Ascending aorta (tissue), 2 donors: ENCODE data around the gene RHBDL1. TPM values are rescaled to one million over a fixed set of nuclear protein-coding genes. Genes with fewer than 3 reads are reported as not detected.

Experiments used
- DNase-seq, 2 donors: peaks; one replicate each; pipeline ENCODE4 v3.0.0-alpha.2; 2019; ENCODE audit warnings: low spot score in 2 of 2
- H3K27ac ChIP-seq, 2 donors: fragments of 200-600 bp; sonication (generic); one replicate each; pipeline ENCODE4 v1.5.1; 2016 to 2017; ENCODE audit warnings: mild to moderate bottlenecking in 1 of 2
- H3K27me3 ChIP-seq: fragments of 200-600 bp; sonication (generic); one replicate; pipeline ENCODE4 v1.5.1; 2017
- H3K36me3 ChIP-seq, 2 donors: fragments of 200-600 bp; sonication (generic); one replicate each; pipeline ENCODE4 v1.5.1; 2016
- H3K4me1 ChIP-seq, 2 donors: fragments of 200-600 bp; sonication (generic); one replicate each; pipeline ENCODE4 v1.5.1; 2016 to 2017; ENCODE audit warnings: mild to moderate bottlenecking in 1 of 2
- H3K4me3 ChIP-seq, 2 donors: fragments of 200-600 bp; sonication (generic); one replicate each; pipeline ENCODE4 v1.5.1; 2016 to 2017; ENCODE audit warnings: mild to moderate bottlenecking in 1 of 2
- H3K9me3 ChIP-seq, 2 donors: fragments of 200-600 bp; sonication (generic); one replicate each; pipeline ENCODE4 v1.5.1; 2016
- intact Hi-C: fragments of 100-400 bp; cut with DNase I; formaldehyde crosslinking; loops from one replicate; pipeline ENCODE4 v1.15.1; 2023
- total RNA-seq: library from RNA; depleted of rRNA; stranded (reverse); fragments of >200 nt; gene quantifications from one replicate; pipeline ENCODE4 v1.1.0, GENCODE V29; 2016
- TF ChIP-seq, protein P1 (sequence below), 3 experiments: fragments of 200-600 bp in 2 of 3; fragments of 450-650 bp in 1 of 3; sonication (generic) in 2 of 3; IDR thresholded peaks; one replicate each; pipeline ENCODE4 v1.5.1; 2016 to 2019; ENCODE audit warnings: antibody characterized with exemption in 3 of 3, mild to moderate bottlenecking in 1 of 3, moderate library complexity in 1 of 3

RHBDL1 gene
- total RNA-seq, 1 donor from 2014 or later: 1.1 TPM

DNA sequence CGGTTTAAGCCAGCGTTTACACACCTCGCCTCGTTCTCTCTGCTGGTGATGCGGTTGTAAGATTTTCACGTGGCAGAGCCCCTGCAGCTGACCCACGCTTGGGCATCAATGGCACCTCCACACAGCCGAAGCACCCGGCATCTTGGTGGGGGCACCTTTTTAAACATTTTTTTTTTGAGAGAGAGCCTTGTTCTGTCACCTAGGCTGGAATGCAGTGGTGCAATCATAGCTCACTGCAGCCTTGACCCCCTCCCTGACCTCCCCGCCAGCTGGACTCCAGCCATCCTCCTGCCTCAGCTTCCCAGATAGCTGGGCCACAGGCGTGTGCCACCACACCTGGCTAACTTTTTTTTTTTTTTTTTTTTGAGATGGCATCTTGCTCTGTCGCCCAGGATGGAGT is 21.4 kb upstream of the RHBDL1 start:
- TF ChIP-seq, protein P1, sequence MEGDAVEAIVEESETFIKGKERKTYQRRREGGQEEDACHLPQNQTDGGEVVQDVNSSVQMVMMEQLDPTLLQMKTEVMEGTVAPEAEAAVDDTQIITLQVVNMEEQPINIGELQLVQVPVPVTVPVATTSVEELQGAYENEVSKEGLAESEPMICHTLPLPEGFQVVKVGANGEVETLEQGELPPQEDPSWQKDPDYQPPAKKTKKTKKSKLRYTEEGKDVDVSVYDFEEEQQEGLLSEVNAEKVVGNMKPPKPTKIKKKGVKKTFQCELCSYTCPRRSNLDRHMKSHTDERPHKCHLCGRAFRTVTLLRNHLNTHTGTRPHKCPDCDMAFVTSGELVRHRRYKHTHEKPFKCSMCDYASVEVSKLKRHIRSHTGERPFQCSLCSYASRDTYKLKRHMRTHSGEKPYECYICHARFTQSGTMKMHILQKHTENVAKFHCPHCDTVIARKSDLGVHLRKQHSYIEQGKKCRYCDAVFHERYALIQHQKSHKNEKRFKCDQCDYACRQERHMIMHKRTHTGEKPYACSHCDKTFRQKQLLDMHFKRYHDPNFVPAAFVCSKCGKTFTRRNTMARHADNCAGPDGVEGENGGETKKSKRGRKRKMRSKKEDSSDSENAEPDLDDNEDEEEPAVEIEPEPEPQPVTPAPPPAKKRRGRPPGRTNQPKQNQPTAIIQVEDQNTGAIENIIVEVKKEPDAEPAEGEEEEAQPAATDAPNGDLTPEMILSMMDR (IDR thresholded peaks at IDR 0.05): no peak
- intact Hi-C loops: no loop called here
- Histone ChIP-seq H3K4me1 (peaks cover 0 to 7% of the 10 kb centered on the region in 2 donors), H3K4me3 (no peak overlapping the region), H3K9me3 (no peaks in the 10 kb centered on the region), H3K27ac (no peak overlapping the region), H3K36me3 (peaks cover 4 to 7% of the 10 kb centered on the region in 2 donors), H3K27me3 (no peaks in the 10 kb centered on the region)
- DNase-seq: no peak

DNA sequence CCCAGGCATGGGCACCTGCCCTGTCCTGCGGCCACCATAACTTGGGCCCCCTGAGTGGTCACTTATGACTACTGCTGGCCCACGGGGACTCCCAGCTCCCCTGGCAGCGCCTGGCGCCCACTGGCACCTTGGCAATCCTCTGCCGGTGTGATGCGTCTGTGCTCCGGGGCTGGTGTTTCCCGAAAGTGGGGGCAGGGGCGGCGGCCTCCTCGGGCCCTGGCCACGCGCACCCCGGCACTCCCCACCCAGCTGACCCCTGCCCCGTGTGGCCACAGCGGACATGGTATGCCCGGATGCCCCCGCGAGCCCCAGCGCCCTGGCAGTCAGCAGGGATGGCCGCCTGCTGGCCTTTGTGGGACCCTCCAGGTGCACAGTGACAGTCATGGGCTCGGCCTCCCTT is 18.0 kb upstream of the RHBDL1 start:
- DNase-seq: no peak
- Histone ChIP-seq H3K9me3 (no peaks in the 10 kb centered on the region), H3K27ac (no peak overlapping the region), H3K36me3 (peaks cover 4 to 7% of the 10 kb centered on the region in 2 donors), H3K27me3 (no peaks in the 10 kb centered on the region), H3K4me3 (no peak overlapping the region), H3K4me1 (peaks cover 0 to 5% of the 10 kb centered on the region in 2 donors)
- TF ChIP-seq, protein P1 (IDR thresholded peaks at IDR 0.05): no peak
- intact Hi-C loops: no loop called here

DNA sequence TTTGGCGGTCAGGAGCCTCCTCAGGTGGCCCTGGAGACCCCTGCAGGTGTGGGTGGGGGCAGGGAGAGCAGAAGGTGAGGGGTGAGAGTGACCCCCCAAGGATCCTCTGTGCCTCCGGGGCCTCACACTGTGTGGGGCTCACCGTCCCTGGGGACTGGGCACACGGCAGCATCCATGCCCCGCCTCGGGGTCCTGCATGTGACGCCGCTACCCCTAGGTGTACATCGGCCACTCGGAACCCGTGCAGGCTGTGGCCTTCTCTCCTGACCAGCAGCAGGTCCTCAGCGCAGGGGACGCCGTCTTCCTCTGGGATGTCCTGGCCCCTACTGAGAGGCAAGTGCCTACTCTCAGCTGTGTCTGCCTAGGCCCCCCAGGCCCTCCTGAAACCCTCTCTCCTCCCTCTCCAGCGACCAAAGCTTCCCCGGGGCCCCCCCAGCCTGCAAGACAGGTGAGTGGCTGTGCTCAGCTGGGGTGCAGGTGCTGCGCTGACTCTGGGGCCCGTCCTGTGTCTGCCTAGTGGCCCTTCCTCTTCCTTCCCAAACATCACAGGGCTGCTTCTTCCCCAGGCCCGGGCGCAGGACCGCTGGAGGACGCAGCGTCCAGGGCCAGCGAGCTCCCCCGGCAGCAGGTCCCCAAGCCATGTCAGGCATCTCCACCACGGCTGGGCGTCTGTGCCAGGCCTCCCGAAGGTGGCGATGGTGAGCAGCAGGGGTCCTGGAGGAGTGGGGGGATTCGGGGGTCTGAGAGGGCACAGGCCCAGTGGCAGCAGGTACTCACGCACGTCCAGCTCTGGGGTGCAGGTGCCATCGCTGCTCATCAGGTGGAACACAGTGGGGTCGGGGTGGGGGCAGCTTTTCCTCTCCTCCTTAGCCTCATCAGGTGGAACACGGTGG is 16.5 kb upstream of the RHBDL1 start:
- intact Hi-C loops: no loop called here
- DNase-seq: no peak
- Histone ChIP-seq H3K4me3 (no peak overlapping the region), H3K36me3 (peaks cover 4 to 7% of the 10 kb centered on the region in 2 donors), H3K27ac (no peak overlapping the region), H3K9me3 (no peaks in the 10 kb centered on the region), H3K27me3 (no peaks in the 10 kb centered on the region), H3K4me1 (peaks cover 0 to 5% of the 10 kb centered on the region in 2 donors)
- TF ChIP-seq, protein P1 (IDR thresholded peaks at IDR 0.05): no peak

DNA sequence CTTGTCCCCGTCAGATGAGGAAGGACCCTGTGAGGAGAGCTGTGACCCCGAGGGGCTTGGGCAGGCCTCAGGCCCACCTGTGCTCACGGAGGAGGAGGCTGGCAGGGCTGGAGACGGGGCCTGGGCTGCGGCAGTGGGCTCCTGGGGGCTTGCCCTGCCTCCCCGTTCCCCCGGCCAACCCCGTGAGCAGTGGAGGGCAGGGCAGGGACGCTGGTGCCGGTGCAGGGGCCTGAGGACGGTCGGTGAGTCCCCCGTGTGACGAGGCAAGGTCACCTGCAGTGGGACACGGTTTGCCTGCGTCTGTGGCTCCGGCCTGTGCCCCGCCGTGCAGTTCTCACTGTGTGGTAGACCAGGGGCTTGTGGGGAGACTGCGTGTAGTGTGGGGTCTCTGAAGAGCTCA is 15.9 kb upstream of the RHBDL1 start:
- intact Hi-C loops: loop anchor here (2.0 to 10.0 kb wide), 2 partner anchors 23 to 265 kb away; partner anchors contain the start of genes METTL26 and NME4
- Histone ChIP-seq H3K36me3 (peaks cover 4 to 7% of the 10 kb centered on the region in 2 donors), H3K4me3 (no peak overlapping the region), H3K27ac (no peak overlapping the region), H3K27me3 (no peaks in the 10 kb centered on the region), H3K9me3 (no peaks in the 10 kb centered on the region), H3K4me1 (peaks cover 0 to 5% of the 10 kb centered on the region in 2 donors)
- TF ChIP-seq, protein P1 (IDR thresholded peaks at IDR 0.05): no peak
- no peak for DNase-seq

DNA sequence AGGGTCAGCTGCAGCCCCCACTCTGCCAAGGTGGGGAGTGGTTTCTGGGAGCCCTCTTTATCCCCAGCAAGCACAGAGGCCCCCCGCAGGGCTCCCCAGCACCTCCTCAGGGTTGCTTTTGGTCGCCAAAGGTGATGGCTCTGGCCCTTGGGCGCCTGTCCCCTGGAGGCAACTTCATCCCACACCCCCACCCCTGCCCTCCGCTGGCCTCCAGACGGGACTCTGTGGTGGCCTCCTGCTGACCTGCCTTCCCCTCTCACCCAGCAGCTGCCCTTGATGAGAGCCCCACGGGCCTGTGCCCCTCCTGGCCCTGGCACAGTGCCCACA is 15.4 kb upstream of the RHBDL1 start:
- H3K36me3 ChIP-seq: peaks cover 3 to 7% of the 10 kb centered on the region in 2 donors
- TF ChIP-seq, protein P1 (IDR thresholded peaks at IDR 0.05): no peak
- H3K4me1 ChIP-seq: peaks cover 0 to 5% of the 10 kb centered on the region in 2 donors
- H3K27ac ChIP-seq: peak overlapping the region; percentile 59 to 78
- H3K27me3 ChIP-seq: no peaks in the 10 kb centered on the region
- DNase-seq: no peak
- peak overlapping the region in 1 of 2 donors; percentile 46 for H3K4me3 ChIP-seq
- no peaks in the 10 kb centered on the region for H3K9me3 ChIP-seq
- intact Hi-C loops: loop anchor here (2.0 to 10.0 kb wide), 2 partner anchors 23 to 265 kb away; partner anchors contain the start of genes METTL26 and NME4
